HCT116 (cell line): ENCODE data around the gene MINAR1. TPM values are rescaled to one million over a fixed set of nuclear protein-coding genes. Genes with fewer than 3 reads are reported as not detected.

Experiments
- ATAC-seq: fragments of 200-7000 bp; cut with Tn5 transposase; 2 replicates; pipeline ENCODE4 v1.9.1; 2020; ENCODE audit warnings: mild to moderate bottlenecking, moderate library complexity
- Bru-seq: library from RNA; stranded (reverse); fragments of 400-500 nt; gene quantifications from one replicate; lab custom pipeline; 2021; lab: Mats Ljungman, UMichigan
- BruChase-seq, 2 experiments: library from RNA; stranded (reverse); fragments of 400-500 nt; gene quantifications; one replicate each; lab custom pipeline; 2021; lab: Mats Ljungman, UMichigan
- BruUV-seq: library from RNA; stranded (reverse); fragments of 400-500 nt; replicated peaks from 2 replicates; lab custom pipeline; 2021; lab: Mats Ljungman, UMichigan
- CTCF ChIA-PET: fragments of 300-600 bp; sonication (Branson Sonifier 250); formaldehyde crosslinking; loops from one replicate; lab custom pipeline; 2021; ENCODE audit warnings: antibody characterized with exemption; lab: Charles Lee
- POLR2A ChIA-PET: fragments of 300-600, 350-600 bp; sonication (Branson Sonifier 250); formaldehyde crosslinking; loops from one replicate; lab custom pipeline; 2021; ENCODE audit warnings: antibody characterized with exemption; lab: Charles Lee
- RAD21 ChIA-PET, 2 experiments: fragments of 300-600 bp; sonication (Branson Sonifier 250); formaldehyde crosslinking; loops; one replicate each; lab custom pipeline; 2023; ENCODE audit warnings: low total read pairs in 2 of 2; ENCODE audit not compliant: uncharacterized antibody in 2 of 2, unreplicated experiment in 2 of 2, low non-redundant PET in 1 of 2; lab: Charles Lee
- DNase-seq: peaks from one replicate; pipeline ENCODE4 v3.0.0-alpha.2; 2010; ENCODE audit warnings: low read depth, low spot score
- H2AFZ ChIP-seq: fragments of 200-600 bp; shearing (Covaris generic), sonication (generic); 2 replicates; pipeline ENCODE4 v1.6.1; 2017; ENCODE audit warnings: low read depth, mixed run types, mixed read lengths, antibody characterized with exemption, low read length; ENCODE audit not compliant: poor library complexity, severe bottlenecking
- H3K27ac ChIP-seq: 2 replicates; pipeline ENCODE4 v1.5.1; 2012; ENCODE audit warnings: low read depth, low read length
- H3K27me3 ChIP-seq: fragments of 200-600 bp; sonication (generic); 2 replicates; pipeline ENCODE4 v1.6.1; 2016; ENCODE audit warnings: mixed run types, low read length, mixed read lengths; ENCODE audit not compliant: insufficient read depth
- H3K36me3 ChIP-seq, 2 experiments: fragments of 200-500 bp in 1 of 2; fragments of 200-600 bp in 1 of 2; sonication (Bioruptor generic) in 1 of 2; sonication (generic) in 1 of 2; 2 replicates each; pipeline versions ENCODE4 v1.5.1 to v1.6.1; 2014 to 2016; ENCODE audit warnings: low read length in 2 of 2, inconsistent platforms in 1 of 2, mixed read lengths in 1 of 2, mixed run types in 1 of 2; ENCODE audit not compliant: insufficient read depth in 2 of 2, control insufficient read depth in 1 of 2
- H3K4me1 ChIP-seq, 2 experiments: fragments of 200-600 bp in 1 of 2; sonication (generic) in 1 of 2; 2 replicates each; pipeline versions ENCODE4 v1.5.1 to v1.6.1; 2012 to 2017; ENCODE audit warnings: low read length in 2 of 2, inconsistent platforms in 1 of 2, mild to moderate bottlenecking in 1 of 2, mixed read lengths in 1 of 2, mixed run types in 1 of 2, moderate library complexity in 1 of 2; ENCODE audit not compliant: insufficient read depth in 2 of 2, control insufficient read depth in 1 of 2
- H3K4me2 ChIP-seq: fragments of 200-600 bp; sonication (generic); 2 replicates; pipeline ENCODE4 v1.6.1; 2017; ENCODE audit warnings: mixed run types, low read length, mixed read lengths
- H3K4me3 ChIP-seq, 2 experiments: fragments of 200-600 bp in 1 of 2; sonication (generic) in 1 of 2; replicated peaks in 1 of 2; 2 replicates each; pipeline ENCODE4 v1.5.1; 2011 to 2016; ENCODE audit warnings: low read length in 2 of 2, control low read depth in 1 of 2, low read depth in 1 of 2, mild to moderate bottlenecking in 1 of 2, mixed read lengths in 1 of 2, mixed run types in 1 of 2
- H3K79me2 ChIP-seq: fragments of 200-600 bp; sonication (generic); 2 replicates; pipeline ENCODE4 v1.6.1; 2017; ENCODE audit warnings: mild to moderate bottlenecking, mixed run types, low read length, moderate library complexity, mixed read lengths; ENCODE audit not compliant: insufficient read depth
- H3K9ac ChIP-seq: fragments of 200-600 bp; sonication (generic); 2 replicates; pipeline ENCODE4 v1.6.1; 2016; ENCODE audit warnings: low read length, mixed read lengths
- H3K9me2 ChIP-seq: fragments of 200-600 bp; sonication (generic), shearing (Covaris generic); 2 replicates; pipeline ENCODE4 v1.6.1; 2017; ENCODE audit warnings: mixed run types, mild to moderate bottlenecking, moderate library complexity; ENCODE audit not compliant: insufficient read depth
- H3K9me3 ChIP-seq, 2 experiments: fragments of 200-500 bp in 1 of 2; fragments of 200-600 bp in 1 of 2; sonication (Bioruptor generic) in 1 of 2; sonication (generic) in 1 of 2; 2 replicates each; pipeline ENCODE4 v1.6.1; 2014 to 2017; ENCODE audit warnings: low read length in 2 of 2, mixed read lengths in 2 of 2, inconsistent platforms in 1 of 2, low read depth in 1 of 2, mild to moderate bottlenecking in 1 of 2, mixed run types in 1 of 2, moderate library complexity in 1 of 2; ENCODE audit not compliant: control insufficient read depth in 1 of 2, insufficient read depth in 1 of 2
- H4K20me1 ChIP-seq: fragments of 200-600 bp; sonication (generic), shearing (Covaris generic); 2 replicates; pipeline ENCODE4 v1.6.1; 2017; ENCODE audit warnings: mixed run types, mild to moderate bottlenecking, moderate library complexity; ENCODE audit not compliant: insufficient read depth
- ATF3 ChIP-seq: IDR thresholded peaks from 2 replicates; pipeline ENCODE4 v1.6.1; 2012
- CBX3 ChIP-seq: IDR thresholded peaks from 2 replicates; pipeline ENCODE4 v1.6.1; 2012; ENCODE audit warnings: low read depth
- CEBPB ChIP-seq: IDR thresholded peaks from 2 replicates; pipeline ENCODE4 v1.6.1; 2012; ENCODE audit warnings: low read depth
- EGR1 ChIP-seq: IDR thresholded peaks from 2 replicates; pipeline ENCODE4 v1.6.1; 2012; ENCODE audit warnings: low read depth
- ELF1 ChIP-seq: IDR thresholded peaks from 2 replicates; pipeline ENCODE4 v1.6.1; 2012; ENCODE audit warnings: low read depth, borderline replicate concordance
- EZH2 ChIP-seq: fragments of 200-600 bp; sonication (generic); IDR thresholded peaks from 2 replicates; pipeline ENCODE4 v1.6.1; 2017; ENCODE audit warnings: antibody characterized with exemption, mixed run types
- FOSL1 ChIP-seq: IDR thresholded peaks from 2 replicates; pipeline ENCODE4 v1.6.1; 2012; ENCODE audit warnings: low read depth
- JUND ChIP-seq: IDR thresholded peaks from 2 replicates; pipeline ENCODE4 v1.6.1; 2012
- RAD21 ChIP-seq: IDR thresholded peaks from 2 replicates; pipeline ENCODE4 v1.6.1; 2012; ENCODE audit warnings: low read depth, mild to moderate bottlenecking
- SIN3A ChIP-seq: IDR thresholded peaks from 2 replicates; pipeline ENCODE4 v1.6.1; 2012; ENCODE audit warnings: low read depth
- SRF ChIP-seq: IDR thresholded peaks from 2 replicates; pipeline ENCODE4 v1.6.1; 2012; ENCODE audit warnings: low read depth
- YY1 ChIP-seq: IDR thresholded peaks from 2 replicates; pipeline ENCODE4 v1.6.1; 2011; ENCODE audit warnings: low read length, low read depth, moderate library complexity, mild to moderate bottlenecking; ENCODE audit not compliant: insufficient replicate concordance; ENCODE audit errors: extremely low read depth
- ZBTB33 ChIP-seq: IDR thresholded peaks from 2 replicates; pipeline ENCODE4 v1.6.1; 2011; ENCODE audit warnings: mild to moderate bottlenecking, low read length, moderate library complexity; ENCODE audit not compliant: insufficient replicate concordance; ENCODE audit errors: extremely low read depth
- intact Hi-C: fragments of 100-400 bp; cut with micrococcal nuclease; formaldehyde crosslinking; loops from 2 replicates; pipeline ENCODE4 v1.10.0; 2022
- long read RNA-seq: library from polyadenylated mRNA; unstranded; transcript quantifications from one replicate; pipeline ENCODE4 v2.0.0, GENCODE V29; 2021; ENCODE audit not compliant: unreplicated experiment
- polyA plus RNA-seq: library from polyadenylated mRNA; unstranded; fragments of >200 nt; gene quantifications from 2 replicates; pipeline ENCODE4 v1.2.1, GENCODE V29; 2012; ENCODE audit warnings: missing spikeins
- total RNA-seq: library from RNA; stranded (reverse); gene quantifications from one replicate; pipeline ENCODE4 v1.2.1, GENCODE V29; 2021; ENCODE audit not compliant: unreplicated experiment

MINAR1 gene
- total RNA-seq (1.9 TPM), Bru-seq, nascent RNA (percentile 40 among the genes with signal in this experiment), BruChase-seq, experiment 1, labeled RNA remaining after a 6-hour chase (percentile 59 among the genes with signal in this experiment), BruChase-seq, experiment 2, labeled RNA remaining after a 2-hour chase (percentile 53 among the genes with signal in this experiment)
- 0.60 and 0.66 TPM in 2 replicates for polyA plus RNA-seq
- long read RNA-seq, partial matches to known transcripts = 0 of 1 reads
- long read RNA-seq, other reads (novel, unspliced or antisense) = 1 of 1 reads

GRCh38 chr15:79431636-79432344 is at the start of gene MINAR1:
TSS of gene MINAR1 (plus strand) at chr15:79432336. CDS start at chr15:79456148, 23,812 bp downstream.
- ChIA-PET POLR2A (no interaction called here), CTCF (no interaction called here), RAD21 (no interaction called here)
- Histone ChIP-seq H3K27ac (no peak within 1 kb of the TSS), H3K9me3 (no peaks in the 10 kb centered on the region), H3K4me2 (no peak within 1 kb of the TSS), H3K9me2 (no peaks in the 10 kb centered on the region), H3K27me3 (no peaks in the 10 kb centered on the region), H3K79me2 (no peaks in the 10 kb centered on the region), H3K9ac (no peak within 1 kb of the TSS), H3K36me3 (no peaks in the 10 kb centered on the region), H3K4me3 (no peak within 1 kb of the TSS), H3K4me1 (no peaks in the 10 kb centered on the region), H2AFZ (no peak within 1 kb of the TSS), H4K20me1 (no peaks in the 10 kb centered on the region)
- ATAC-seq (no peak), DNase-seq (no peak)
- BruUV-seq = no TSS peak
- intact Hi-C loops = no loop called here
- TF ChIP-seq YY1 (no peak), JUND (no peak), RAD21 (no peak), ATF3 (no peak), ELF1 (no peak), EGR1 (no peak), SIN3A (no peak)

GRCh38 chr15:79394231-79394630 is 37.9 kb upstream of the MINAR1 start:
- Histone ChIP-seq H3K9me3 (no peaks in the 10 kb centered on the region), H3K27me3 (no peaks in the 10 kb centered on the region), H3K27ac (no peak overlapping the region), H3K4me3 (no peak overlapping the region), H3K9ac (no peak overlapping the region), H3K79me2 (no peaks in the 10 kb centered on the region), H3K36me3 (no peaks in the 10 kb centered on the region), H2AFZ (no peak overlapping the region), H3K9me2 (no peaks in the 10 kb centered on the region), H3K4me1 (no peaks in the 10 kb centered on the region), H3K4me2 (no peak overlapping the region), H4K20me1 (no peaks in the 10 kb centered on the region)
- intact Hi-C loops = no loop called here
- CTCF ChIA-PET = no interaction called here
- no TSS peak for BruUV-seq
- ATAC-seq (no peak), DNase-seq (no peak)
- RAD21 ChIA-PET = no interaction called here
- POLR2A ChIA-PET = no interaction called here
- TF ChIP-seq CBX3 = no peak
- TF ChIP-seq RAD21 = no peak
- no peak for TF ChIP-seq ZBTB33
- TF ChIP-seq CEBPB = no peak
- no peak for TF ChIP-seq ATF3
- TF ChIP-seq SIN3A = no peak
- TF ChIP-seq EGR1 = no peak
- TF ChIP-seq ELF1 = no peak
- TF ChIP-seq SRF = no peak
- no peak for TF ChIP-seq FOSL1
- no peak for TF ChIP-seq YY1
- TF ChIP-seq EZH2 = no peak
